ENCODE data around the gene TMEM179. TPM values are rescaled to one million over a fixed set of nuclear protein-coding genes. Genes with fewer than 3 reads are reported as not detected.

TMEM179 gene
- total and polyA plus RNA-seq, 3 donors from 2014 or later, result 4.9 to 12.1 (median 9.8) TPM

DNA sequence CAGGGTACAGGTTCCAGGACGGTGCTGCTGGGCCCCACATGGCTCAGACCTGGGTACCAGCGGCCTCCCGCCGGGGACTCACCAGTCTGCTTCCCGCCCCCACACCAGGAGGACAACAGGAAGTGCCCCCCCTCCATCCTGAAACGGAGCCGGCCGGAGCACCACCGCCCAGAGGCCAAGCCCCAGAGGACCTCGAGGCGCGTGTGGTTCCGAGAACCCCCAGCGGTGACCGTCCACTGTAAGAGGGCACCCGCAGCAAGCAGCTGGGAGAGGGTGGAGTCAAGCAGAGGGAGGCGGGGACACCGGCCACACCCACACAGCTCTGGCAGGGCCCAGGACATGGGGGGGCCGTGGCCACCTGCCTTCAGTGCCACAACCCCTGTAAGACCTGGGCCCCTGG, 16.9 kb downstream of the TMEM179 start:
- Histone ChIP-seq H3K4me1 (peaks cover 5% of the 10 kb centered on the region), H3K9me3 (no peaks in the 10 kb centered on the region), H3K36me3 (ENCODE audit: low read depth, missing control alignments) (no peaks in the 10 kb centered on the region), H3K27ac (no peak overlapping the region), H3K4me3 (no peak overlapping the region), H3K27me3 (no peaks in the 10 kb centered on the region)
- TF ChIP-seq, protein P1, sequence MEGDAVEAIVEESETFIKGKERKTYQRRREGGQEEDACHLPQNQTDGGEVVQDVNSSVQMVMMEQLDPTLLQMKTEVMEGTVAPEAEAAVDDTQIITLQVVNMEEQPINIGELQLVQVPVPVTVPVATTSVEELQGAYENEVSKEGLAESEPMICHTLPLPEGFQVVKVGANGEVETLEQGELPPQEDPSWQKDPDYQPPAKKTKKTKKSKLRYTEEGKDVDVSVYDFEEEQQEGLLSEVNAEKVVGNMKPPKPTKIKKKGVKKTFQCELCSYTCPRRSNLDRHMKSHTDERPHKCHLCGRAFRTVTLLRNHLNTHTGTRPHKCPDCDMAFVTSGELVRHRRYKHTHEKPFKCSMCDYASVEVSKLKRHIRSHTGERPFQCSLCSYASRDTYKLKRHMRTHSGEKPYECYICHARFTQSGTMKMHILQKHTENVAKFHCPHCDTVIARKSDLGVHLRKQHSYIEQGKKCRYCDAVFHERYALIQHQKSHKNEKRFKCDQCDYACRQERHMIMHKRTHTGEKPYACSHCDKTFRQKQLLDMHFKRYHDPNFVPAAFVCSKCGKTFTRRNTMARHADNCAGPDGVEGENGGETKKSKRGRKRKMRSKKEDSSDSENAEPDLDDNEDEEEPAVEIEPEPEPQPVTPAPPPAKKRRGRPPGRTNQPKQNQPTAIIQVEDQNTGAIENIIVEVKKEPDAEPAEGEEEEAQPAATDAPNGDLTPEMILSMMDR (IDR thresholded peaks at IDR 0.05), result no peak
- 79 to 80% methylated on average over 4 to 15 of the region's 19 CpGs for WGBS, 2 donors
- DNase-seq, result no peak
- intact Hi-C loops (cut with DNase I; ENCODE audit: low total_unique reads), result no loop called here

DNA sequence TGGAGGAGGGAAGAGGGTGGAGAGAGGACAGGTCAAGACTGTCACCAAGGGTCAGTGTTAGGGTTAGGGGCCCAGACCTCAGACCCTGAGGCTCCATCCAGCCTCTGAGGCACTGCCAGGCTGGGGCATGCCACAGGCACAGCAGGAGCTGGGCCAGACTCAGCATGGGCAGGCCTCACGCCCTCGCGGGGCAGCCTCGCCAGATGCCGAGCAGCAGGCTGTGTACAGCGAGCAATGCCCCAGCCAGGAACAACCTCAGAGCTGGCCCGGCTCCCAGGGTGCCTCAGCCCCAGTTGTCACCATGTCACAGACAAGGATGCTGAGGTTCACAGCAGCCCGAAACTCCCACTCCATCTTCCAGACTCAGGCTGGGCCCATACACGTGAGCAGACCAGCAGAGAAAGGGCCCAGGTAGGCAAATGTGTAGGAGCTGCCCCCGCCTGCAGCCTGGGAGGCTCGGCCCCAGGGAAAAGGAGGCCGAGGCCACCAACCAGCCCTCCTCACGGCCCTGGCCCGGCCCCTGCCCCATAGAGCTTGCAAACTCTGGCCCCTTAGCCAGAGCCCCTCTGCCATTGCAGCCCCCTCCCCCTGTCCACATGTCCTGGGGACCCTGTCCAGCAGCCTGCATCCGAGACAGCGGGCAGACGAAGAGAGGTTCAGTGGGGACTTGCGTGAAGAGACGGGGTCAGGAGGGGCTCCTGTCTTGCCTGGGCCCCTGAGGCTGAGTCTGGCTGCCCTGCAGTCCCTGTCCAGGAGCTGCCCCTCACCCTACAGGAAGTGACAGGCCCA, 17.5 kb downstream of the TMEM179 start:
- no peaks in the 10 kb centered on the region for H3K9me3 ChIP-seq
- H3K4me1 ChIP-seq, result peaks cover 11% of the 10 kb centered on the region
- peak; percentile 36 for DNase-seq
- 80% methylated on average over 2 to 18 of the region's 19 CpGs for WGBS, 2 donors
- H3K27ac ChIP-seq, result no peak overlapping the region
- TF ChIP-seq POLR2A (IDR thresholded peaks at IDR 0.05), result no peak
- TF ChIP-seq, protein P1 (IDR thresholded peaks at IDR 0.05), result no peak
- intact Hi-C loops (cut with DNase I; ENCODE audit: low total_unique reads), result no loop called here
- no peaks in the 10 kb centered on the region for H3K36me3 ChIP-seq (ENCODE audit: low read depth, missing control alignments)
- no peak overlapping the region for H3K4me3 ChIP-seq
- H3K27me3 ChIP-seq, result no peaks in the 10 kb centered on the region

DNA sequence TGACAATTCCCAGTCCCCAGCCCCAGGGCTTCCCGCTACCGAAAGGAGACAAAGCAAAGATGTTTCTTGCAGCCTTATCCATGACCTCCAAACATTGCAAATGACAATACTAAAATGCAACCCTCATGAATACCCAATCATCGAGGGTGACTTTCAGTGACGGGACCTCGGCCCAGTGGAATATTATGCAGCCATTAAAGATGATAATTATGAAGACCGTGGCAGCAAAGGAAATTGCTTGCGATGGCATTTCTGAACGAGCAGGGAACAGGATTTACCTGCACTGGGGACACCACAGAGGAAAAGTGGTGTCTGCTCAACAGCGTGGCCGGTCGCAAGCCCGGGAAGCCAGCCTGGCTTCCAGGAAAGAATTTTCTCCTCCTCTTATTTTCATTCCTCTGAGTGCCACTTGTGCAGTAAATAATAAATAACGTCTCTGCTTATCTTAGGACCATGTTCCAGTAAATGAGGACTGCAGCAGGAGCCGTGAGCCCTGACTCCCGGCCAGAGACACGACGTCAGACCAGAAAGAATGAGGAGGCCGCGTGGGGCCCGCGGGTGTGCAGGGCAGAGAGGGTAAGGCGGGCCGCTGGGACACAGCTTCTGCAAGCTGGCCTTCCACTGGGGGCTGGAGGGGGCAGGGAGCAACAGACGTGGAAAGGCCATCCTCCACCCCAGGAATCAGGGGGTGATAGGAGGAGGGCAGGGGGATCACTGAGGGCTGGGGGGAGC, 18.4 kb downstream of the TMEM179 start:
- Histone ChIP-seq H3K27ac (no peak overlapping the region), H3K9me3 (no peaks in the 10 kb centered on the region), H3K36me3 (ENCODE audit: low read depth, missing control alignments) (no peaks in the 10 kb centered on the region), H3K4me1 (peaks cover 16% of the 10 kb centered on the region), H3K27me3 (no peaks in the 10 kb centered on the region), H3K4me3 (no peak overlapping the region)
- intact Hi-C loops (cut with DNase I; ENCODE audit: low total_unique reads), result no loop called here
- WGBS, 2 donors, result 65 to 68% methylated on average over 24 of the region's 24 CpGs
- peak; percentile 32 for DNase-seq
- TF ChIP-seq, protein P1 (IDR thresholded peaks at IDR 0.05), result no peak
- no peak for TF ChIP-seq POLR2A (IDR thresholded peaks at IDR 0.05)

DNA sequence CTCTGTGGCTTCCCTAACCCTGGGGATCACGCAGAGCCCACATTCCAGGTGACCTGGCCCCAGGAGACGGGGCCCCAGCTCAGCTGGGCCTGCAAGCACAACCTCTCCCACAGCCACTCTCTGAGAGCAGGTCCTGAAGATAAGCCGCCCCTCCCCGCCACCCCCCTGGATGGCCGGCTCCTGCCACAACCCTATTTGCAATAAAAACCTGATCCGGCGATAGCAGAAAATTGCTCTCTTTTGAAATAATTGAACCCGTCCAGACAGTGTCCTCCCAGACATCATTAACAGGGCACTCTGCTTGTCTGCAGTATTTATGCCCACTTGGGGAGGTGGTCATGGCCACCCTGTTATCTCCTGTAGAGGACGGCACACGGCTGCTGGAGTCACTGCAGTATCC, 20.0 kb downstream of the TMEM179 start:
- Histone ChIP-seq H3K4me3 (no peak overlapping the region), H3K27ac (no peak overlapping the region), H3K36me3 (ENCODE audit: low read depth, missing control alignments) (no peaks in the 10 kb centered on the region), H3K27me3 (no peaks in the 10 kb centered on the region), H3K9me3 (no peaks in the 10 kb centered on the region), H3K4me1 (peaks cover 21% of the 10 kb centered on the region)
- no peak for TF ChIP-seq POLR2A (IDR thresholded peaks at IDR 0.05)
- TF ChIP-seq, protein P1 (IDR thresholded peaks at IDR 0.05), result no peak
- no peak for DNase-seq
- intact Hi-C loops (cut with DNase I; ENCODE audit: low total_unique reads), result no loop called here
- WGBS, 2 donors, result 73% methylated on average over 8 to 10 of the region's 10 CpGs
